KMS-11 (cell line): Measurements from ENCODE around the gene TNS2.
"Not testable (repeated sequence)": the region's sequence is repeated elsewhere in the genome, so short reads cannot be mapped to it uniquely, and the experiment has no call there.

ENCODE experiments used
- H2AFZ ChIP-seq: fragments of 200-600 bp; sonication (generic); 2 replicates; pipeline ENCODE4 v1.6.1; 2016; ENCODE audit warnings: antibody characterized with exemption, mixed run types, low read depth
- H3K27ac ChIP-seq: fragments of 200-600 bp; sonication (generic); 2 replicates; pipeline ENCODE4 v1.6.1; 2016; ENCODE audit warnings: mild to moderate bottlenecking, mixed run types
- H3K27me3 ChIP-seq: fragments of 200-600 bp; sonication (generic); 2 replicates; pipeline ENCODE4 v1.6.1; 2017; ENCODE audit warnings: mild to moderate bottlenecking, low read depth, mixed run types, moderate library complexity; ENCODE audit not compliant: insufficient read depth
- H3K36me3 ChIP-seq: fragments of 200-600 bp; sonication (generic); 2 replicates; pipeline ENCODE4 v1.6.1; 2017; ENCODE audit warnings: mild to moderate bottlenecking, mixed run types; ENCODE audit not compliant: insufficient read depth
- H3K4me1 ChIP-seq: fragments of 200-600 bp; sonication (generic); 2 replicates; pipeline ENCODE4 v1.6.1; 2016; ENCODE audit warnings: mild to moderate bottlenecking, low read depth, mixed run types; ENCODE audit not compliant: poor library complexity, severe bottlenecking
- H3K4me2 ChIP-seq: fragments of 200-600 bp; sonication (generic); 2 replicates; pipeline ENCODE4 v1.7.0; 2016; ENCODE audit warnings: mild to moderate bottlenecking, mixed run types
- H3K4me3 ChIP-seq: fragments of 200-600 bp; sonication (generic); IDR thresholded peaks from 2 replicates; pipeline ENCODE4 v1.6.1; 2017; ENCODE audit warnings: low read depth, low read length, mixed read lengths; ENCODE audit not compliant: insufficient read depth
- H3K79me2 ChIP-seq: fragments of 200-600 bp; sonication (generic); 2 replicates; pipeline ENCODE4 v1.6.1; 2016; ENCODE audit warnings: low read depth, mixed run types; ENCODE audit not compliant: insufficient read depth
- H3K9ac ChIP-seq: fragments of 200-600 bp; sonication (generic); 2 replicates; pipeline ENCODE4 v1.6.1; 2016; ENCODE audit warnings: mild to moderate bottlenecking, mixed run types
- H4K20me1 ChIP-seq: fragments of 200-600 bp; sonication (generic); 2 replicates; pipeline ENCODE4 v1.6.1; 2016; ENCODE audit warnings: mild to moderate bottlenecking, mixed run types; ENCODE audit not compliant: insufficient read depth
- TF ChIP-seq, protein P1 (sequence below): fragments of 200-600 bp; sonication (generic); conservative IDR thresholded peaks from 2 replicates; pipeline ENCODE4 v1.6.1; 2017; ENCODE audit warnings: low read depth, mild to moderate bottlenecking, antibody characterized with exemption, low read length, moderate library complexity, mixed read lengths

Gene TNS2

GRCh38 chr12:53025250-53025649 is 24.6 kb upstream of the TNS2 start:
- Histone ChIP-seq H3K4me1 (no peaks in the 10 kb centered on the region), H3K79me2 (peaks cover 47% of the 10 kb centered on the region; the same call in 1 of the 2 replicates), H3K36me3 (peaks cover 79% of the 10 kb centered on the region)

DNA sequence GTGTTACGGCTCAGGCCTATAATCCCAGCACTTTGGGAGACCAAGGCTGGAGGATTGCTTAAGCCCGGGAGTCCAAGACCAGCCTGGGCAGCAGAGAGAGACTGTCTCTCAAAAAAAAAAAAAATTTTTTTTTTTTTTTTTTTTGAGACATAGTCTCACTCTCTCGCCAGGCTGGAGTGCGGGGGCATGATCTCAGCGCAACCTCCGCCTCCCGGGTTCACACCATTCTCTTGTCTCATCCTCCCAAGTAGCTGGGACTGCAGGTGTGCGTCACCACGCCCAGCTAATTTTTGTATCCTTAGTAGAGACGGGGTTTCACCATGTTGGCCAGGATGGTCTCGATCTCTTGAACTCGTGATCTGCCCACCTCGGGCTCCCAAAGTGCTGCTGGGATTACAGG is 22.9 kb upstream of the TNS2 start:
- H4K20me1 ChIP-seq, H2AFZ ChIP-seq, H3K9ac ChIP-seq, H3K4me2 ChIP-seq, H3K27me3 ChIP-seq, H3K27ac ChIP-seq, H3K4me1 ChIP-seq, H3K4me3 ChIP-seq: not testable (repeated sequence)
- Histone ChIP-seq H3K79me2 (peaks cover 47% of the 10 kb centered on the region; the same call in 1 of the 2 replicates), H3K36me3 (peaks cover 77% of the 10 kb centered on the region)

More at GRCh38 chr12:53025250-53025649, 24.6 kb upstream of the TNS2 start:
- no peaks in the 10 kb centered on the region for H3K27me3 ChIP-seq
- H4K20me1 ChIP-seq = 0 out of 2 replicates have a peak, but pooled peaks cover 8% of the 10 kb centered on the region
- no peak overlapping the region for H2AFZ ChIP-seq
- no peak overlapping the region for H3K4me2 ChIP-seq
- no peak overlapping the region for H3K27ac ChIP-seq
- TF ChIP-seq, protein P1, sequence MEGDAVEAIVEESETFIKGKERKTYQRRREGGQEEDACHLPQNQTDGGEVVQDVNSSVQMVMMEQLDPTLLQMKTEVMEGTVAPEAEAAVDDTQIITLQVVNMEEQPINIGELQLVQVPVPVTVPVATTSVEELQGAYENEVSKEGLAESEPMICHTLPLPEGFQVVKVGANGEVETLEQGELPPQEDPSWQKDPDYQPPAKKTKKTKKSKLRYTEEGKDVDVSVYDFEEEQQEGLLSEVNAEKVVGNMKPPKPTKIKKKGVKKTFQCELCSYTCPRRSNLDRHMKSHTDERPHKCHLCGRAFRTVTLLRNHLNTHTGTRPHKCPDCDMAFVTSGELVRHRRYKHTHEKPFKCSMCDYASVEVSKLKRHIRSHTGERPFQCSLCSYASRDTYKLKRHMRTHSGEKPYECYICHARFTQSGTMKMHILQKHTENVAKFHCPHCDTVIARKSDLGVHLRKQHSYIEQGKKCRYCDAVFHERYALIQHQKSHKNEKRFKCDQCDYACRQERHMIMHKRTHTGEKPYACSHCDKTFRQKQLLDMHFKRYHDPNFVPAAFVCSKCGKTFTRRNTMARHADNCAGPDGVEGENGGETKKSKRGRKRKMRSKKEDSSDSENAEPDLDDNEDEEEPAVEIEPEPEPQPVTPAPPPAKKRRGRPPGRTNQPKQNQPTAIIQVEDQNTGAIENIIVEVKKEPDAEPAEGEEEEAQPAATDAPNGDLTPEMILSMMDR = no peak
- no peak overlapping the region for H3K4me3 ChIP-seq
- no peak overlapping the region for H3K9ac ChIP-seq

- TF ChIP-seq, protein P1 = no peak
- Histone ChIP-seq H3K79me2 (peaks cover 25% of the 10 kb centered on the region; the same call in 1 of the 2 replicates), H2AFZ (no peak overlapping the region), H3K4me2 (no peak overlapping the region), H3K27me3 (no peaks in the 10 kb centered on the region), H3K4me3 (no peak overlapping the region), H3K36me3 (peaks cover 55% of the 10 kb centered on the region), H3K27ac (no peak overlapping the region), H4K20me1 (0 out of 2 replicates have a peak, but pooled peaks cover 2% of the 10 kb centered on the region), H3K9ac (no peak overlapping the region), H3K4me1 (peaks cover 4% of the 10 kb centered on the region)
These were observed 18.2 kb upstream of the TNS2 start for GRCh38 chr12:53031616-53032015.

DNA sequence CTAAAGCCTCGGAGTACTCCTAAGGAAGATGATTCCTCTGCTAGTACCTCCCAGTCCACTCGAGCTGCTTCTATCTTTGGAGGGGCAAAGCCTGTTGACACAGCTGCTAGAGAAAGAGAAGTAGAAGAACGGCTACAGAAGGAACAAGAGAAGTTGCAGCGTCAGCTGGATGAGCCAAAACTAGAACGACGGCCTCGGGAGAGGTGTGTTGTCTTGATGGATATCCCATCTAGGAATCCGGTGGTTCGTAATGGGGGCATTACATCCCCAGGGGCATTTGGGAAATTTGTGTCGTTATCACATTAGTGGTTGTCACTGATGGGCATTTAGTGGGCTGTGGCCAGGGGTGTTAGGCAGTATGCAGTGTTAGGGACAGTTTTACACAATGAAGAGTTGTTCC is 16.0 kb upstream of the TNS2 start:
- not testable (repeated sequence) for H4K20me1 ChIP-seq, H3K27ac ChIP-seq, H3K4me1 ChIP-seq, H3K9ac ChIP-seq, H2AFZ ChIP-seq, H3K4me2 ChIP-seq, H3K27me3 ChIP-seq, H3K4me3 ChIP-seq
- Histone ChIP-seq H3K36me3 (peaks cover 50% of the 10 kb centered on the region; the same call in 1 of the 2 replicates), H3K79me2 (peaks cover 23% of the 10 kb centered on the region; the same call in 1 of the 2 replicates)

DNA sequence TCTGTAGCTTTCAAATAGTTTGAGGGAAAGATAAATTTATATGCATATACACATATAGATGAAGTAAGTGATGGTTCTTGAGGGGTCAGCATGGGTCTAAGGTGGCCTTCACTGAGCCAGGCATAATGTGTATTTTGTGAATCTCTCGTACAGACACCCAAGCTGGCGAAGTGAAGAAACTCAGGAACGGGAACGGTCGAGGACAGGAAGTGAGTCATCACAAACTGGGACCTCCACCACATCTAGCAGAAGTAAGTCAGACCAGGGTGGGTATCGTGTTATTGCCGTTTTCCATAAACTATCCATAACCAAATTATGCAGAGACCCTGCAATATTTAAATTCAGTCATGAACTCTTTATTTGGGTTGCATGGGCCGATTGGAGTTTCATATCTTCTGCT is 15.4 kb upstream of the TNS2 start:
- Histone ChIP-seq H3K4me3 (no peak overlapping the region), H3K4me2 (no peak overlapping the region), H3K79me2 (peaks cover 23% of the 10 kb centered on the region; the same call in 1 of the 2 replicates), H4K20me1 (no peaks in the 10 kb centered on the region), H3K4me1 (peaks cover 14% of the 10 kb centered on the region), H2AFZ (no peak overlapping the region), H3K27me3 (no peaks in the 10 kb centered on the region), H3K9ac (no peak overlapping the region), H3K27ac (no peak overlapping the region), H3K36me3 (peaks cover 54% of the 10 kb centered on the region; the same call in 1 of the 2 replicates)
- TF ChIP-seq, protein P1 = no peak
